ENCODE results near the gene INSYN2B. TPM values are rescaled to one million over a fixed set of nuclear protein-coding genes. Genes with fewer than 3 reads are reported as not detected.

INSYN2B gene
- total and polyA plus RNA-seq, 2 experiments from 2014 or later: not detected

DNA sequence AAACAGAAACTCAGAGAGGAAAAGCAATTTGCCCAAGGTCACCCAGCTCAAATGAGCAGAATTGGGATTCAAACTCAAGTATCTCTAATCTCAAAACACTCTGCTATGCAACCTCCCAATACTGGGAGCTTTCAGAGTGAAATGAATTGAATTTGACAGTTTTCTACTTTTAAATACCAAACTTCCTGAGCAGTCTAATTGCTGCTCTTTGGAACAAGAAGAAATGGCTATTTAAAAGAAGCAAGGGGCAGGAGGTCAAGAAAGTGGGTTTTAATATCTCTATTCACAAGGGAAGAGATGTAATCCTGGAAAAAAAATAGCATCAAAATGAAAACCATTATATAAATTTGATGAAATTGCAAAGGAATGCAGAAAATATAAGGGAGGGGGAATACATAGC lies 142.6 kb downstream of the INSYN2B start:
- TF ChIP-seq JUNB (IDR thresholded peaks at IDR 0.05; ENCODE audit: unreplicated experiment): no peak
- H2AFZ ChIP-seq: no peak overlapping the region
- H3K4me2 ChIP-seq: no peak overlapping the region
- H3K9me2 ChIP-seq (ENCODE audit: insufficient read depth): peaks cover 8% of the 10 kb centered on the region; the same call in 1 of the 2 replicates
- no peaks in the 10 kb centered on the region for H3K4me1 ChIP-seq (ENCODE audit: insufficient read depth)
- DNase-seq (ENCODE audit: low spot score): no peak
- no peaks in the 10 kb centered on the region for H3K79me2 ChIP-seq (replicated peaks; ENCODE audit: insufficient read depth)
- H3K27me3 Mint-ChIP-seq (ENCODE audit: insufficient read depth, low read depth, poor library complexity): no peaks in the 10 kb centered on the region
- ATAC-seq: no peak
- H3F3A ChIP-seq (replicated peaks; ENCODE audit: low read depth): no peaks in the 10 kb centered on the region
- H3K27ac Mint-ChIP-seq: no peak overlapping the region
- H3K9me3 Mint-ChIP-seq: no peaks in the 10 kb centered on the region
- no peaks in the 10 kb centered on the region for H4K20me1 ChIP-seq (replicated peaks; ENCODE audit: insufficient read depth)
- no peak overlapping the region for H3K4me3 ChIP-seq
- no peak overlapping the region for H3K4me3 Mint-ChIP-seq
- no peaks in the 10 kb centered on the region for H3K27me3 ChIP-seq (ENCODE audit: insufficient read depth)
- H3K36me3 Mint-ChIP-seq (ENCODE audit: low read depth): no peaks in the 10 kb centered on the region
- H3K4me1 Mint-ChIP-seq: no peaks in the 10 kb centered on the region
- H3K27ac ChIP-seq (ENCODE audit: low read depth): no peak overlapping the region
- H3K36me3 ChIP-seq (ENCODE audit: insufficient read depth): no peaks in the 10 kb centered on the region

DNA sequence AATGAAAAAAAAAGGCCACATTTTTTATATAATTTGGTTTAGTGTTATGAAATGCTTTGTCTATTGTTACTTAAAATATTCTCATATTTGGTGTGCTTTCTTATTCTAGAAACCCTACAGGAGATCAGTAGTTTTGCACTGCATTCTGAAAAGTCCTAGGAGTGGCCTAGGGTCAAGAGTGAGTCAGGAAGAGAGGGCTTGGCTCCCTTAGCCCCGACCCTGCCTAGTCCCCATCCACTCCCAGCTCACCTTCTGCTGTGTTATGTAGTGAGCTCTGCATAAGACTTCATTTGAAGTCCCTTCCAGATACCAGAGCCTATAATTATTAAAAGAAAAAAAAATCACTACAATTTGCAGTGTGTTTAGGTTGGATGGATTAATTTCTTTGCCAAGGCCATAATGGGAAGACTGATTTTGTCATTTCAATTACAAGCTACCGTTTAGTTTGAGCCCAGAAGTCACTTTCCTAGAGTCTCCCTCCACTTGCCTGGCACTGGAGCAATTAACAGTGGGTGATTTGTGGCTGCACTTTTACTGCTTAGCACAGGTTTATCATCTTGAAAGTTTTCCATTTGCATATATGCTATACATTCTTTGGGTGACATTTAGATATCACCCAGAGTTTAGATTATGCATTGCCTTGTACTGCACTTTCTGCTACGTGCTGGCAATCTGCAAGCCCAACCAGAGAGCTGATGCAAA lies 143.3 kb downstream of the INSYN2B start:
- Mint-ChIP-seq H3K36me3 (ENCODE audit: low read depth) (no peaks in the 10 kb centered on the region), H3K27ac (no peak overlapping the region), H3K9me3 (no peaks in the 10 kb centered on the region), H3K4me1 (no peaks in the 10 kb centered on the region), H3K27me3 (ENCODE audit: insufficient read depth, low read depth, poor library complexity) (no peaks in the 10 kb centered on the region), H3K4me3 (no peak overlapping the region)
- H3K36me3 ChIP-seq (ENCODE audit: insufficient read depth): no peaks in the 10 kb centered on the region
- H4K20me1 ChIP-seq (replicated peaks; ENCODE audit: insufficient read depth): no peaks in the 10 kb centered on the region
- no peak for DNase-seq (ENCODE audit: low spot score)
- no peaks in the 10 kb centered on the region for H3K27me3 ChIP-seq (ENCODE audit: insufficient read depth)
- H3K9me2 ChIP-seq (ENCODE audit: insufficient read depth): peaks cover 8% of the 10 kb centered on the region; the same call in 1 of the 2 replicates
- no peak overlapping the region for H2AFZ ChIP-seq
- no peak overlapping the region for H3K4me2 ChIP-seq
- no peaks in the 10 kb centered on the region for H3K4me1 ChIP-seq (ENCODE audit: insufficient read depth)
- H3K79me2 ChIP-seq (replicated peaks; ENCODE audit: insufficient read depth): no peaks in the 10 kb centered on the region
- H3K27ac ChIP-seq (ENCODE audit: low read depth): no peak overlapping the region
- H3K4me3 ChIP-seq: no peak overlapping the region
- no peaks in the 10 kb centered on the region for H3F3A ChIP-seq (replicated peaks; ENCODE audit: low read depth)
- ATAC-seq: peak; percentile 73
- TF ChIP-seq ZNF331 (CRISPR knock-in tag; IDR thresholded peaks at IDR 0.05; ENCODE audit: low read depth) (no peak), ZNF114 (CRISPR knock-in tag; IDR thresholded peaks at IDR 0.05) (no peak), CREB1 (CRISPR knock-in tag; IDR thresholded peaks at IDR 0.05; ENCODE audit: low read depth) (no peak), EZH2 (IDR thresholded peaks at IDR 0.05; ENCODE audit: low read depth, unreplicated experiment) (no peak), NANOG (IDR thresholded peaks at IDR 0.05; ENCODE audit: borderline replicate concordance) (no peak), JUNB (IDR thresholded peaks at IDR 0.05; ENCODE audit: unreplicated experiment) (no peak), STAT1 (IDR thresholded peaks at IDR 0.05; ENCODE audit: unreplicated experiment) (no peak), POLR2AphosphoS5 (IDR thresholded peaks at IDR 0.05; ENCODE audit: low read depth) (no peak)
- TF ChIP-seq, protein P1, sequence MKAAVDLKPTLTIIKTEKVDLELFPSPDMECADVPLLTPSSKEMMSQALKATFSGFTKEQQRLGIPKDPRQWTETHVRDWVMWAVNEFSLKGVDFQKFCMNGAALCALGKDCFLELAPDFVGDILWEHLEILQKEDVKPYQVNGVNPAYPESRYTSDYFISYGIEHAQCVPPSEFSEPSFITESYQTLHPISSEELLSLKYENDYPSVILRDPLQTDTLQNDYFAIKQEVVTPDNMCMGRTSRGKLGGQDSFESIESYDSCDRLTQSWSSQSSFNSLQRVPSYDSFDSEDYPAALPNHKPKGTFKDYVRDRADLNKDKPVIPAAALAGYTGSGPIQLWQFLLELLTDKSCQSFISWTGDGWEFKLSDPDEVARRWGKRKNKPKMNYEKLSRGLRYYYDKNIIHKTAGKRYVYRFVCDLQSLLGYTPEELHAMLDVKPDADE (IDR thresholded peaks at IDR 0.05): no peak
- TF ChIP-seq, protein P2, sequence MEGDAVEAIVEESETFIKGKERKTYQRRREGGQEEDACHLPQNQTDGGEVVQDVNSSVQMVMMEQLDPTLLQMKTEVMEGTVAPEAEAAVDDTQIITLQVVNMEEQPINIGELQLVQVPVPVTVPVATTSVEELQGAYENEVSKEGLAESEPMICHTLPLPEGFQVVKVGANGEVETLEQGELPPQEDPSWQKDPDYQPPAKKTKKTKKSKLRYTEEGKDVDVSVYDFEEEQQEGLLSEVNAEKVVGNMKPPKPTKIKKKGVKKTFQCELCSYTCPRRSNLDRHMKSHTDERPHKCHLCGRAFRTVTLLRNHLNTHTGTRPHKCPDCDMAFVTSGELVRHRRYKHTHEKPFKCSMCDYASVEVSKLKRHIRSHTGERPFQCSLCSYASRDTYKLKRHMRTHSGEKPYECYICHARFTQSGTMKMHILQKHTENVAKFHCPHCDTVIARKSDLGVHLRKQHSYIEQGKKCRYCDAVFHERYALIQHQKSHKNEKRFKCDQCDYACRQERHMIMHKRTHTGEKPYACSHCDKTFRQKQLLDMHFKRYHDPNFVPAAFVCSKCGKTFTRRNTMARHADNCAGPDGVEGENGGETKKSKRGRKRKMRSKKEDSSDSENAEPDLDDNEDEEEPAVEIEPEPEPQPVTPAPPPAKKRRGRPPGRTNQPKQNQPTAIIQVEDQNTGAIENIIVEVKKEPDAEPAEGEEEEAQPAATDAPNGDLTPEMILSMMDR (conservative IDR thresholded peaks at IDR 0.05; ENCODE audit: low read depth in 2 of 2): no peak
- TF ChIP-seq, protein P3, sequence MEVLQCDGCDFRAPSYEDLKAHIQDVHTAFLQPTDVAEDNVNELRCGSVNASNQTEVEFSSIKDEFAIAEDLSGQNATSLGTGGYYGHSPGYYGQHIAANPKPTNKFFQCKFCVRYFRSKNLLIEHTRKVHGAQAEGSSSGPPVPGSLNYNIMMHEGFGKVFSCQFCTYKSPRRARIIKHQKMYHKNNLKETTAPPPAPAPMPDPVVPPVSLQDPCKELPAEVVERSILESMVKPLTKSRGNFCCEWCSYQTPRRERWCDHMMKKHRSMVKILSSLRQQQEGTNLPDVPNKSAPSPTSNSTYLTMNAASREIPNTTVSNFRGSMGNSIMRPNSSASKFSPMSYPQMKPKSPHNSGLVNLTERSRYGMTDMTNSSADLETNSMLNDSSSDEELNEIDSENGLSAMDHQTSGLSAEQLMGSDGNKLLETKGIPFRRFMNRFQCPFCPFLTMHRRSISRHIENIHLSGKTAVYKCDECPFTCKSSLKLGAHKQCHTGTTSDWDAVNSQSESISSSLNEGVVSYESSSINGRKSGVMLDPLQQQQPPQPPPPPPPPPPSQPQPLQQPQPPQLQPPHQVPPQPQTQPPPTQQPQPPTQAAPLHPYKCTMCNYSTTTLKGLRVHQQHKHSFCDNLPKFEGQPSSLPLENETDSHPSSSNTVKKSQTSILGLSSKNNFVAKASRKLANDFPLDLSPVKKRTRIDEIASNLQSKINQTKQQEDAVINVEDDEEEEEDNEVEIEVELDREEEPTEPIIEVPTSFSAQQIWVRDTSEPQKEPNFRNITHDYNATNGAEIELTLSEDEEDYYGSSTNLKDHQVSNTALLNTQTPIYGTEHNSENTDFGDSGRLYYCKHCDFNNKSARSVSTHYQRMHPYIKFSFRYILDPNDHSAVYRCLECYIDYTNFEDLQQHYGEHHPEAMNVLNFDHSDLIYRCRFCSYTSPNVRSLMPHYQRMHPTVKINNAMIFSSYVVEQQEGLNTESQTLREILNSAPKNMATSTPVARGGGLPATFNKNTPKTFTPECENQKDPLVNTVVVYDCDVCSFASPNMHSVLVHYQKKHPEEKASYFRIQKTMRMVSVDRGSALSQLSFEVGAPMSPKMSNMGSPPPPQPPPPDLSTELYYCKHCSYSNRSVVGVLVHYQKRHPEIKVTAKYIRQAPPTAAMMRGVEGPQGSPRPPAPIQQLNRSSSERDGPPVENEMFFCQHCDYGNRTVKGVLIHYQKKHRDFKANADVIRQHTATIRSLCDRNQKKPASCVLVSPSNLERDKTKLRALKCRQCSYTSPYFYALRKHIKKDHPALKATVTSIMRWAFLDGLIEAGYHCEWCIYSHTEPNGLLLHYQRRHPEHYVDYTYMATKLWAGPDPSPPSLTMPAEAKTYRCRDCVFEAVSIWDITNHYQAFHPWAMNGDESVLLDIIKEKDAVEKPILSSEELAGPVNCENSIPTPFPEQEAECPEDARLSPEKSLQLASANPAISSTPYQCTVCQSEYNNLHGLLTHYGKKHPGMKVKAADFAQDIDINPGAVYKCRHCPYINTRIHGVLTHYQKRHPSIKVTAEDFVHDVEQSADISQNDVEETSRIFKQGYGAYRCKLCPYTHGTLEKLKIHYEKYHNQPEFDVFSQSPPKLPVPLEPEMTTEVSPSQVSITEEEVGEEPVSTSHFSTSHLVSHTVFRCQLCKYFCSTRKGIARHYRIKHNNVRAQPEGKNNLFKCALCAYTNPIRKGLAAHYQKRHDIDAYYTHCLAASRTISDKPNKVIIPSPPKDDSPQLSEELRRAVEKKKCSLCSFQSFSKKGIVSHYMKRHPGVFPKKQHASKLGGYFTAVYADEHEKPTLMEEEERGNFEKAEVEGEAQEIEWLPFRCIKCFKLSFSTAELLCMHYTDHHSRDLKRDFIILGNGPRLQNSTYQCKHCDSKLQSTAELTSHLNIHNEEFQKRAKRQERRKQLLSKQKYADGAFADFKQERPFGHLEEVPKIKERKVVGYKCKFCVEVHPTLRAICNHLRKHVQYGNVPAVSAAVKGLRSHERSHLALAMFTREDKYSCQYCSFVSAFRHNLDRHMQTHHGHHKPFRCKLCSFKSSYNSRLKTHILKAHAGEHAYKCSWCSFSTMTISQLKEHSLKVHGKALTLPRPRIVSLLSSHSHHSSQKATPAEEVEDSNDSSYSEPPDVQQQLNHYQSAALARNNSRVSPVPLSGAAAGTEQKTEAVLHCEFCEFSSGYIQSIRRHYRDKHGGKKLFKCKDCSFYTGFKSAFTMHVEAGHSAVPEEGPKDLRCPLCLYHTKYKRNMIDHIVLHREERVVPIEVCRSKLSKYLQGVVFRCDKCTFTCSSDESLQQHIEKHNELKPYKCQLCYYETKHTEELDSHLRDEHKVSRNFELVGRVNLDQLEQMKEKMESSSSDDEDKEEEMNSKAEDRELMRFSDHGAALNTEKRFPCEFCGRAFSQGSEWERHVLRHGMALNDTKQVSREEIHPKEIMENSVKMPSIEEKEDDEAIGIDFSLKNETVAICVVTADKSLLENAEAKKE (CRISPR knock-in tag; IDR thresholded peaks at IDR 0.05): no peak
